HG02943 (cell line): ENCODE results near the gene SMAD4.
A peak's percentile ranks its signal among the peaks of the same experiment; 100 is the strongest.
"Not testable (repeated sequence)": the region's sequence is repeated elsewhere in the genome, so short reads cannot be mapped to it uniquely, and the experiment has no call there.

Experiments used
- ATAC-seq: cut with Tn5 transposase; IDR thresholded peaks from one replicate; pipeline ENCODE4 v1.9.1; 2021; ENCODE audit warnings: mild to moderate bottlenecking, low read depth, moderate library complexity; ENCODE audit not compliant: unreplicated experiment

SMAD4 gene

GRCh38 chr18:51029694-51030536 lies at the start of gene SMAD4:
Gene SMAD4, plus strand, starts transcription at chr18:51030213. Its CDS starts 16,834 bp downstream, at chr18:51047047.
- ATAC-seq: peak; percentile 83

- ATAC-seq: no peak
Measured at GRCh38 chr18:50981381-50981780, 48.6 kb upstream of the SMAD4 start.

GRCh38 chr18:50982086-50982801 lies 47.8 kb upstream of the SMAD4 start:
- no peak for ATAC-seq

DNA sequence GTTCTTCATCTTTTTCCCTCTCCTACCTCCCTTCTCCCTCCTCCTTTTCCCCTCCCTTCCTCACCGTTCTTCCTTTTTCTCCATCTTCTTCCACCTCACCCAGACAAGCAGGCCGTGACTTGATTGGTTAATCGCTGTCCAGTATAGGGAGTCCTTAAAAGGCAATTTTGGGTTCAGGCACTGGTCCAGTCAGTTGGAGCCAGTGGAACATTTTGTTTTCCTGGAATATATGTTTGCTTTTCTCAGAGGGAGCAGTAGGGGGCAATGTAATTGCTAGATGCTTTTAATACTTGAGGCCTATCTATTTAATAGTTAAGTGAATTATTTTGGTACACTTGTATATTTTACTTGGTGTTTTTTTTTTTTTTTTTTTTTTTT lies 47.2 kb upstream of the SMAD4 start:
- ATAC-seq: no peak

GRCh38 chr18:50986360-50987087 lies 43.5 kb upstream of the SMAD4 start:
- no peak for ATAC-seq

DNA sequence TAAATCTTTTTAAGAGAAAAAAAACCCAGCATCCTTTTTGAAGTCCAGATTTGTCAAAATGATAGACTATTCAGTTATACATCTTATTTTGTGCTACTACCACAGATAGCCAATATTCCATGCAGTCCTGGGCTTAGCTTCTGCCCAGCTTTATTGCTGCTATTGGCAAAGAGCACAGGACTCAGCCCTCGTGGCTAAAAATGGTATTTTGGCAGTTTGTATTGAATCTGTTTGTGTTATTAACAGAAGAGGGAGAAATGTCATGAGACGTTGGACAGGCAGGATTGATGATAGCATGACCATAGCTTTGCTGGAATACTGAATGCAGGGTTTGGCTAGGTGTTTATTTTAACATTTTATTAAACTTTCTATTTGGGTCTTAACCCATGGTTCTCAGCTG lies 42.8 kb upstream of the SMAD4 start:
- no peak for ATAC-seq

DNA sequence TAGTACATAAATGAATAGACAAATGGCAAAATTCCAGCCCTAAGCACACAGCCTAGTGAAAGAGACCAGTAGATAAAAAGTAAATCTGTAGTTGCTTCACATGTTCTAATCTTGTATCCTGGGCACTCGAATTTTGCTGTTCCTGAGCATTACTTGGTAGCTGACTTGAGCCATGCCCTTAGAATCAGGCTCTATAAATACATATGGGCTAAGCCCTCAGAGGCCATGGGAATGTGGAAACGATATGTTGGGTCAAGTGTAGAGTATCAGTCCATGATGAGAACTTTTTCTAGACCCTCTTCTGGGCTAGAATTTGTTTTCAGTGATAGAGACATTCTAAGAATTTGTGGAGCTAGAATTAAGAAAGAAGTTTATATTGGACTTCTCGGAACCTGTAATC lies 40.3 kb upstream of the SMAD4 start:
- ATAC-seq: no peak

DNA sequence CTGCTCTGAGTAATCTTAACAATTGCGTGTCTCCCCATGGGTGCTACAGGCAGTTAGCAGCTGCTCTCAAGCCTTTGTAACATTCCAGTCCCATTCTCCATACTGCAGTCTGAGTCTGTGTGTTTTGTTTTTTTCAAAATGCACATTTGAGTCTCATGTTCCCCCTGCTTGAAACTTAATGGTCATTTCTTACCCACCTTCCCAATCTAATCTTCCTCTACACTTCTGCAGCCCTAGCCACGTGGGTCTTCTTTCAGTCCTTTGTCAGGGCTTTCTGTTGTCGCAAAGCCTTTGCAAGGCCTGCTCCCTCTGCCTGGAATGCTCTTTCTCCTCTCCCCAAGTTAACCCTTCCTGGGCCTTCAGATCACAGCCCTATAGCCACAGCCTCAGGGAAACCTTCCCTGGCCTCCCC lies 37.7 kb upstream of the SMAD4 start:
- no peak for ATAC-seq

DNA sequence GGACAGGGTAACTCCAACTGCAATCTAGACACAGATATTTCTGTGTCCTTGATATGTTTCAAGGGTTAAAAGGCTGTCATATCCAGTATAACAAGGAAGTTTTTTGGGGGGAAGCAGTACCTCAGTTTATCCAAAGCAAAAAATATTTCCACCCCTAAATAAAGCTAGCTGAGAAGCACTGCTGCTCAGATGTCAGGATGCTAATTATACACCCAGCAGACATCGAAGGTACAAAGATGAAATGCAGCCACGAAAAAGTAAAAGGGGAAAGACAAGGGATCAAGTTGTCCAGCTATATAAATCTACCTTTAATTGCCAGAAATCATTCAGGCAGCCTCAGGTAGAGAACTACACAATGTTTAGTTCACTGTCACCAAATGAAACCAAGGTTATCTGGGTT lies 36.0 kb upstream of the SMAD4 start:
- ATAC-seq: no peak

DNA sequence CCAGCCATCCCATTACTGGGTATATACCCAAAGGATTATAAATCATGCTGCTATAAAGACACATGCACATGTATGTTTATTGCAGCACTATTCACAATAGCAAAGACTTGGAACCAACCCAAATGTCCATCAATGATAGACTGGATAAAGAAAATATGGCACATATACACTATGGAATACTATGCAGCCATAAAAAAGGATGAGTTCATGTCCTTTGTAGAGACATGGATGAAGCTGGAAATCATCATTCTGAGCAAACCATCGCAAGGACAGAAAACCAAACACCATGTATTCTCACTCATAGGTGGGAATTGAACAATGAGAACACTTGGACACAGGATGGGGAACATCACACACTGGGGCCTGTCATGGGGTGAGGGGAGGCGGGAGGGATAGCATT lies 26.8 kb upstream of the SMAD4 start:
- not testable (repeated sequence) for ATAC-seq

GRCh38 chr18:51006061-51006818 lies 23.8 kb upstream of the SMAD4 start:
- no peak for ATAC-seq

GRCh38 chr18:51006948-51007789 lies 22.8 kb upstream of the SMAD4 start:
- no peak for ATAC-seq

- ATAC-seq: no peak
Measured at GRCh38 chr18:51007790-51008139, 22.2 kb upstream of the SMAD4 start.

GRCh38 chr18:51009072-51009471 lies 20.9 kb upstream of the SMAD4 start:
- ATAC-seq: no peak

DNA sequence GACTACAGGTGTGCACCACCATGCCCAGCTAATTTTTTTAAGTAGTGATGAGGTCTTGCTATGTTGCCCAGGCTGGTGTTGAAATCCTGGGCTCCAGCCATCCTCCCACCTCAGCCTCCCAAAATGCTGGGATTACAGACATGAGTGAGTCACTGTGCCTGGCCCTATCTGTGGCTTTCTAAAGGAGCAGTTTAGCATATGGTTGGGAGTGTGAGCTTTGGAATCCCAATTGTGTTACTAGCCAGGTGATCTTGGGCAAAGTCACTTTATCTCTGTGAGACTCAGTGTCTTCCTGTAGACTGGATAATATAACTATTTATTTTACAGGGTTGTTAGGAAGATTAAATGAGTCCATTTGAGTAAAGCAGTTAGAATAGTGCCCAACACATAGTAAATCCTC lies 19.8 kb upstream of the SMAD4 start:
- ATAC-seq: no peak

DNA sequence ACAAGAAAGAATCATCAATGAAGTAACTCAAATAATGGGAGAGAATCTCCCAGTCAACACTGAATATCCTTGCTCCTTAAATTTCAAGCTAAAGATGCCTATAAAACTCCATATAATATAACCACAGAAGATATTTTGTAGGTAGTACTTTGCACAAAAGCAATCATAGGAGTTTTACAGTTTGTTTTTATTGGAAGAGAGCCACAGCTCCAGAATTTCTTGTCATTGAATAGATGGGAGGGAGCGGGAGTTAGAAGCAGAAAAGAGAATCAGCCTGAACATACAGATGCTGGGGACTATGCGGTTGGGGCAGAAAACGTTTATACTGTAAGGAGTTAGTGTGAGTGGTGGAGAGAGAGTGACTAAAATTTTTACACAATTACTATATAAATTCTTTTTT lies 18.3 kb upstream of the SMAD4 start:
- ATAC-seq: no peak

DNA sequence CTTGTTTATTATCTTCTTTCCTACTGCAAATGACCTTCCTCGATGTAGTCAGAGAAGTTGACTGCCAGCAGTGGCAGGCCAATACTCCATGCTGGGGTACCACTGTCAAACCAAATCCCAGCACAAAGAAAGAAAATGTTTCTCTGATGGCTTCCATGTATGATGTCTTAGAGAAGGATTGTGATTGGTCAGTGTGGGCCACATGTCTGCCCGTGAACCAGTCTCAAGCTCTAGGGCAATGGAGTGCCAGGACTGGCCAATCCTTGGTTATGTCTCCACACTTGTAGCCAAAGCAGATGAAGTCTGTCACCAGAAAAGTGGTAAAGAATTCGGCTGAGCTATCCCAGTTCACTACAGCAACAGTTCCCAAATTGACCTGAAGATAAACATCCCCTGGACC lies 17.6 kb upstream of the SMAD4 start:
- ATAC-seq: no peak

DNA sequence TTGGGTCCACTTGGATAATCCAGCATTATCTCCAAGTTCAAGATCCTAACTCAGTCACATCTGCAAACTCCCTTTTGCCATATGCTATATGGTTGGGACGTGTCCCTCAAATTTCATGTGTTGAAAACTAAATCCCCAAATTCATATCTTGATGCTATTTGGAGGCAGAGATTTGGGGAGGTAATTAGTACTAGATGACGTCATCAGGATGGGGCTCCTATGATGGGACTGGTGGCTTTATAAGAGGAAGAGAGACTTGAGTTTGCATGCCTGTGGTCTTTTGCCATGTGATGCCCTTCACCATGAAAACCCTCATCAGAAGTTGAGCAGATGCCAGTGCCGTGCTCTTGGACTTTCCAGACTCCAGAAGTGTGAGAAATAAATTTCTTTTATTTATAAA lies 16.8 kb upstream of the SMAD4 start:
- ATAC-seq: no peak

DNA sequence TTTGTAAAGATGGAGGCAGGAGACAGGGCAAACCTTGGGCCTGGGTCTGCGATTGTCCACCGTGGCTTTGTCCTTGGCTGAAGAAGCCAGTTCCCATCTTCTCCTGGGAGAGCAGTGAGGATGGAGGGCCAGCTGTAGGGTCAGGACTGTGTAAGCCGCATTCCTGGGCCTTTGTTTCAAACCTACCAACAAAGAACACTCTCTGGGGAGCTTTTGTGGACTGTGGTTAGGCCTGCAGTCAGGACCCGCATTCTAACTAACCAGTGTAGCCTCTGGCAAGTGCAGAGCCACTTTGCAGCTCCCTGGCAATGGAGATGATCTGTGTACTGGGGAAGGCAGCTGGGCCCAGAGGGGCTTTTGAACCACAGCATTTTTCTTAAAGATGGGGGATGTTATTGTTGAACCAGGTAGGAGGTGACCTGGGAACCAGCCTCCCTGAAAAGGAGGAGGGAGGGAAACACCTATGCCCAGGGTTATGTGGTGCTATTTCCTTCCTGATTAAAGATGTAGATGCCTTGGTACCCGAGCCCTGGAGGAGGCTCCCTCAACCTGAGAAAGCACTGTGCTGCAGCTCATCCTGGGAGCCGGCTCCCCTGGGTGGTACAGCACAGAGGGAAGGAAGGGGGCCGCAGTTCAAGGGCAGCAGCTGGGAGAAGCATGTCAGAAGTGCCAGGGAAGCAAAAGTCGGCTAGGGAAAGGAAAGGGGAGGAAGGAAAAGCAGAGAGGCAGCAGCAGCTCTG lies 12.7 kb upstream of the SMAD4 start:
- ATAC-seq: no peak
